SU-DHL-6 (cell line): ENCODE measurements around the gene ASPN.

Experiments
- H2AFZ ChIP-seq: fragments of 200-600 bp; sonication (generic); 2 replicates; pipeline ENCODE4 v1.6.1; 2014; ENCODE audit warnings: low read depth, mild to moderate bottlenecking, moderate library complexity, mixed read lengths, antibody characterized with exemption, low read length; ENCODE audit not compliant: severe bottlenecking
- H3F3A ChIP-seq: fragments of 200-600 bp; shearing (Covaris generic); 2 replicates; pipeline ENCODE4 v1.6.0; 2016; ENCODE audit warnings: antibody characterized with exemption, mild to moderate bottlenecking; ENCODE audit not compliant: insufficient read depth
- H3K27ac ChIP-seq: fragments of 200-600 bp; sonication (generic); 2 replicates; pipeline ENCODE4 v1.5.1; 2016; ENCODE audit warnings: low read depth, mild to moderate bottlenecking, low read length, moderate library complexity, mixed read lengths
- H3K27me3 ChIP-seq: fragments of 200-600 bp; sonication (generic), shearing (Covaris generic); 2 replicates; pipeline ENCODE4 v1.6.0; 2014; ENCODE audit warnings: mild to moderate bottlenecking, low read length
- H3K36me3 ChIP-seq: fragments of 200-600 bp; sonication (generic); 2 replicates; pipeline ENCODE4 v1.6.1; 2014; ENCODE audit warnings: mild to moderate bottlenecking, low read length, mixed read lengths
- H3K4me2 ChIP-seq: fragments of 300-600, 200-600 bp; shearing (Covaris generic), sonication (generic); 2 replicates; pipeline ENCODE4 v1.6.0; 2014; ENCODE audit warnings: low read length, low read depth, mild to moderate bottlenecking; ENCODE audit not compliant: poor library complexity, severe bottlenecking
- H3K4me3 ChIP-seq: fragments of 200-600 bp; sonication (generic); 2 replicates; pipeline ENCODE4 v1.5.1; 2014; ENCODE audit warnings: antibody characterized with exemption, low read length, mild to moderate bottlenecking, mixed read lengths; ENCODE audit not compliant: insufficient read depth, poor library complexity, severe bottlenecking
- H3K79me2 ChIP-seq: fragments of 200-600 bp; sonication (generic); 2 replicates; pipeline ENCODE4 v1.6.1; 2014; ENCODE audit warnings: mild to moderate bottlenecking, low read length, moderate library complexity; ENCODE audit not compliant: insufficient read depth
- H3K9ac ChIP-seq: fragments of 200-600 bp; sonication (generic); 2 replicates; pipeline ENCODE4 v1.7.0; 2014; ENCODE audit warnings: mild to moderate bottlenecking, low read length
- H3K9me2 ChIP-seq: fragments of 200-600 bp; sonication (generic); replicated peaks from 2 replicates; pipeline ENCODE4 v1.6.1; 2014; ENCODE audit warnings: low read length; ENCODE audit not compliant: insufficient read depth
- H3K9me3 ChIP-seq: fragments of 200-600 bp; sonication (generic); 2 replicates; pipeline ENCODE4 v1.6.1; 2014; ENCODE audit warnings: low read length, mixed read lengths; ENCODE audit not compliant: insufficient read depth
- H4K20me1 ChIP-seq: fragments of 200-600 bp; sonication (generic); 2 replicates; pipeline ENCODE4 v1.6.1; 2014; ENCODE audit warnings: low read depth, mild to moderate bottlenecking, antibody characterized with exemption, low read length, moderate library complexity, mixed read lengths
- EZH2phosphoT487 ChIP-seq: fragments of 200-600 bp; sonication (generic), shearing (Covaris generic); conservative IDR thresholded peaks from 2 replicates; pipeline ENCODE4 v1.6.1; 2018; ENCODE audit warnings: mild to moderate bottlenecking, antibody characterized with exemption, low read length, moderate library complexity, mixed read lengths
- TF ChIP-seq, protein P1 (sequence below): fragments of 200-600 bp; sonication (generic); IDR thresholded peaks from one replicate; pipeline ENCODE4 v1.5.1; 2017; ENCODE audit warnings: antibody characterized with exemption, mild to moderate bottlenecking, low read length, moderate library complexity; ENCODE audit not compliant: insufficient read depth, poor library complexity, severe bottlenecking

ASPN gene

GRCh38 chr9:92479346-92479745, 3.0 kb downstream of the ASPN start:
- no peaks in the 10 kb centered on the region for H3K79me2 ChIP-seq
- no peak for TF ChIP-seq EZH2phosphoT487
- TF ChIP-seq, protein P1, sequence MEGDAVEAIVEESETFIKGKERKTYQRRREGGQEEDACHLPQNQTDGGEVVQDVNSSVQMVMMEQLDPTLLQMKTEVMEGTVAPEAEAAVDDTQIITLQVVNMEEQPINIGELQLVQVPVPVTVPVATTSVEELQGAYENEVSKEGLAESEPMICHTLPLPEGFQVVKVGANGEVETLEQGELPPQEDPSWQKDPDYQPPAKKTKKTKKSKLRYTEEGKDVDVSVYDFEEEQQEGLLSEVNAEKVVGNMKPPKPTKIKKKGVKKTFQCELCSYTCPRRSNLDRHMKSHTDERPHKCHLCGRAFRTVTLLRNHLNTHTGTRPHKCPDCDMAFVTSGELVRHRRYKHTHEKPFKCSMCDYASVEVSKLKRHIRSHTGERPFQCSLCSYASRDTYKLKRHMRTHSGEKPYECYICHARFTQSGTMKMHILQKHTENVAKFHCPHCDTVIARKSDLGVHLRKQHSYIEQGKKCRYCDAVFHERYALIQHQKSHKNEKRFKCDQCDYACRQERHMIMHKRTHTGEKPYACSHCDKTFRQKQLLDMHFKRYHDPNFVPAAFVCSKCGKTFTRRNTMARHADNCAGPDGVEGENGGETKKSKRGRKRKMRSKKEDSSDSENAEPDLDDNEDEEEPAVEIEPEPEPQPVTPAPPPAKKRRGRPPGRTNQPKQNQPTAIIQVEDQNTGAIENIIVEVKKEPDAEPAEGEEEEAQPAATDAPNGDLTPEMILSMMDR, result no peak
- H3F3A ChIP-seq, result no peaks in the 10 kb centered on the region
- H3K9ac ChIP-seq, result no peak overlapping the region
- H3K27ac ChIP-seq, result no peak overlapping the region
- no peaks in the 10 kb centered on the region for H3K27me3 ChIP-seq
- no peaks in the 10 kb centered on the region for H3K9me3 ChIP-seq
- H2AFZ ChIP-seq, result no peak overlapping the region
- no peaks in the 10 kb centered on the region for H3K9me2 ChIP-seq
- no peak overlapping the region for H3K4me2 ChIP-seq
- no peaks in the 10 kb centered on the region for H4K20me1 ChIP-seq
- H3K36me3 ChIP-seq, result no peaks in the 10 kb centered on the region
- H3K4me3 ChIP-seq, result no peak overlapping the region

- no peaks in the 10 kb centered on the region for H3K27me3 ChIP-seq
- no peak overlapping the region for H3K4me3 ChIP-seq
- no peaks in the 10 kb centered on the region for H3K9me3 ChIP-seq
- H3K9ac ChIP-seq, result no peak overlapping the region
- no peak overlapping the region for H2AFZ ChIP-seq
- no peak for TF ChIP-seq EZH2phosphoT487
- TF ChIP-seq, protein P1, result no peak
- no peaks in the 10 kb centered on the region for H4K20me1 ChIP-seq
- no peak overlapping the region for H3K27ac ChIP-seq
- no peaks in the 10 kb centered on the region for H3K9me2 ChIP-seq
- no peaks in the 10 kb centered on the region for H3K36me3 ChIP-seq
- H3K4me2 ChIP-seq, result no peak overlapping the region
- H3K79me2 ChIP-seq, result no peaks in the 10 kb centered on the region
- no peaks in the 10 kb centered on the region for H3F3A ChIP-seq
Measured at GRCh38 chr9:92478783-92479182, 3.5 kb downstream of the ASPN start.

DNA sequence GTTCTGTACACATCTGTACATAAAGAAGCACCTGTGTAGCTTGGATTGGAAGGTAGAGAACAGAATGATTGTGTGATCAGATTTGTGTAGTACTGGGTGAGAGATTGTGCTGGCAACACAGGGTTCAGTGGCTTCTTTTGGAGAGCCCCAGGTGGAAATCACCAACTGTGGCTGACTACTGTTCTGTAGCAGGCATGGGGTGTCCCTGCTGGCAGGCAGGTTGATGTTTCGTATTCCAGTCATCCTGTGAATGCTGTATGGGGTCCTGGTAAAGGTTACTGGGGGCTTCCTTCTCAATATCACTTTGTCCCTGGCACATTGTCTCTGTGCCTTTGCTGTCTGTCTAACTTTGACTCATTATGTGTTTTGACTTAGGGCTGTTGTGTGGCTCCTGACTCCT, 5.3 kb downstream of the ASPN start:
- H3K27ac ChIP-seq, result no peak overlapping the region
- H4K20me1 ChIP-seq, result no peaks in the 10 kb centered on the region
- H3K9me2 ChIP-seq, result no peaks in the 10 kb centered on the region
- H3K9ac ChIP-seq, result no peak overlapping the region
- H3K79me2 ChIP-seq, result no peaks in the 10 kb centered on the region
- H3F3A ChIP-seq, result no peaks in the 10 kb centered on the region
- H2AFZ ChIP-seq, result no peak overlapping the region
- H3K36me3 ChIP-seq, result no peaks in the 10 kb centered on the region
- H3K9me3 ChIP-seq, result no peaks in the 10 kb centered on the region
- TF ChIP-seq EZH2phosphoT487, result no peak
- TF ChIP-seq, protein P1, result no peak
- no peak overlapping the region for H3K4me2 ChIP-seq
- no peaks in the 10 kb centered on the region for H3K27me3 ChIP-seq
- H3K4me3 ChIP-seq, result no peak overlapping the region
